Measurements from ENCODE around the gene TMEM88. TPM values are rescaled to one million over a fixed set of nuclear protein-coding genes. Genes with fewer than 3 reads are reported as not detected.
"Not testable (repeated sequence)": the region's sequence is repeated elsewhere in the genome, so short reads cannot be mapped to it uniquely, and the experiment has no call there.

The TMEM88 gene
- total RNA-seq, 1 donor from 2014 or later = 1.6 TPM

GRCh38 chr17:7852919-7853690 is 1.8 kb upstream of the TMEM88 start:
- intact Hi-C loops (cut with micrococcal nuclease) = loop anchor here (10.0 kb wide), 1 partner anchor 582 kb away; the partner anchor contains the start of gene NDEL1

GRCh38 chr17:7853691-7854038 is 1.2 kb upstream of the TMEM88 start:
- intact Hi-C loops (cut with micrococcal nuclease) = loop anchor here (10.0 kb wide), 1 partner anchor 581 kb away; the partner anchor contains the start of gene NDEL1

- intact Hi-C loops (cut with micrococcal nuclease) = loop anchor here (10.0 kb wide), 1 partner anchor 581 kb away; the partner anchor contains the start of gene NDEL1
These were observed 638 bp upstream of the TMEM88 start for GRCh38 chr17:7854078-7854777.

GRCh38 chr17:7855660-7856010 is 769 bp downstream of the TMEM88 start:
- intact Hi-C loops (cut with micrococcal nuclease) = loop anchor here (2.0 to 10.0 kb wide), 5 partner anchors 201 to 579 kb away; partner anchors contain the start of genes NDEL1 and SLC25A35

- intact Hi-C loops (cut with micrococcal nuclease) = loop anchor here (2.0 to 10.0 kb wide), 5 partner anchors 201 to 579 kb away; partner anchors contain the start of genes NDEL1 and SLC25A35
These were observed 1.3 kb downstream of the TMEM88 start for GRCh38 chr17:7856011-7856810.

GRCh38 chr17:7856811-7857712 is 2.2 kb downstream of the TMEM88 start, which contains the start of gene NAA38:
TSS of gene NAA38 (minus strand) at chr17:7857559. CDS start at chr17:7857463, 96 bp downstream.
- intact Hi-C loops (cut with micrococcal nuclease) = loop anchor here (1.0 to 10.0 kb wide), 18 partner anchors 13 to 618 kb away; partner anchors contain the start of genes CNTROB, EIF5A, KDM6B and NDEL1

GRCh38 chr17:7857713-7858521 is 3.1 kb downstream of the TMEM88 start, which contains the start of gene CYB5D1:
TSS of gene CYB5D1 (plus strand) at chr17:7858003. CDS start at chr17:7858135, 132 bp downstream.
- intact Hi-C loops (cut with micrococcal nuclease) = loop anchor here (1.0 to 10.0 kb wide), 18 partner anchors 14 to 619 kb away; partner anchors contain the start of genes CNTROB, EIF5A, KDM6B and NDEL1

- intact Hi-C loops (cut with micrococcal nuclease) = loop anchor here (5.0 to 10.0 kb wide), 4 partner anchors 299 to 576 kb away; partner anchors contain the start of genes NDEL1 and SLC25A35
These were observed 3.6 kb downstream of the TMEM88 start for GRCh38 chr17:7858522-7858810.

- intact Hi-C loops (cut with micrococcal nuclease) = loop anchor here (5.0 to 10.0 kb wide), 4 partner anchors 298 to 576 kb away; partner anchors contain the start of genes NDEL1 and SLC25A35
These were observed 4.2 kb downstream of the TMEM88 start for GRCh38 chr17:7859028-7859427.

- intact Hi-C loops (cut with micrococcal nuclease) = loop anchor here (1.0 kb wide), 4 partner anchors 34 to 178 kb away; no protein-coding TSS in a partner anchor
These were observed 8.0 kb downstream of the TMEM88 start for GRCh38 chr17:7862692-7863437.

GRCh38 chr17:7864384-7864783 is 9.5 kb downstream of the TMEM88 start:
- intact Hi-C loops (cut with micrococcal nuclease) = not testable (repeated sequence)

- intact Hi-C loops (cut with micrococcal nuclease) = no loop called here
These were observed 10.3 kb downstream of the TMEM88 start for GRCh38 chr17:7864995-7865650.

GRCh38 chr17:7867881-7868329 is 13.0 kb downstream of the TMEM88 start:
- intact Hi-C loops (cut with micrococcal nuclease) = no loop called here

- intact Hi-C loops (cut with micrococcal nuclease) = no loop called here
These were observed 18.2 kb downstream of the TMEM88 start for GRCh38 chr17:7873051-7873450.

- intact Hi-C loops (cut with micrococcal nuclease) = no loop called here
These were observed 21.0 kb downstream of the TMEM88 start for GRCh38 chr17:7875804-7876370.

GRCh38 chr17:7878234-7878633 is 23.4 kb downstream of the TMEM88 start:
- intact Hi-C loops (cut with micrococcal nuclease) = no loop called here

All from T-helper 1 cell treated with Interleukin-12 subunit alpha and Interleukin-12 subunit beta and Interleukin-4 antibody, amounts not matched to agents 30 ng/mL and 1 ng/mL, for 36 hours (primary cell).